Keratinocyte (primary cell): ENCODE results near the gene RRP1.
"Not testable (repeated sequence)": the region's sequence is repeated elsewhere in the genome, so short reads cannot be mapped to it uniquely, and the experiment has no call there.

ENCODE experiments used
- EZH2 ChIP-seq: IDR thresholded peaks from one replicate; pipeline ENCODE4 v1.6.1; 2012; ENCODE audit warnings: inconsistent platforms, mild to moderate bottlenecking, low read length, moderate library complexity
- TF ChIP-seq, protein P1 (sequence below), 3 experiments: IDR thresholded peaks in 1 of 3; conservative IDR thresholded peaks in 1 of 3; optimal IDR thresholded peaks in 1 of 3; 2 replicates in 2 of 3; 3 replicates in 1 of 3; pipeline versions ENCODE3 to v1.5.1; 2011; ENCODE audit warnings: low read length in 3 of 3, mild to moderate bottlenecking in 3 of 3, moderate library complexity in 2 of 3, control low read depth in 1 of 3, inconsistent platforms in 1 of 3; ENCODE audit not compliant: insufficient read depth in 2 of 3; ENCODE audit errors: extremely low read depth in 1 of 3

DNA sequence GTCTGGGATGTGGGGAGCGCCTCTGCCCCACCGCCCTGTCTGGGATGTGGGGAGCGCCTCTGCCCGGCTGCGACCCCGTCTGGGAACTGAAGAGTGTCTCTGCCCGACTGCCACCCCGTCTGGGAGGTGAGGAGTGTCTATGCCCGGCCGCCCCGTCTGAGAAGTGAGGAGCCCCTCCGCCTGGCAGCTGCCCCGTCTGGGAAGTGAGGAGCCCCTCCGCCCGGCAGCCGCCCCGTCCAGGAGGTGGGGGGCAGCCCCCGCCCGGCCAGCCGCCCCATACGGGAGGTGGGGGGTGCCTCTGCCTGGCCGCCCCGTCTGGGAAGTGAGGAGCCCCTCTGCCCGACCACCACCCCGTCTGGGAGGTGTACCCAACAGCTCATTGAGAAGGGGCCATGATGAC, 32.8 kb downstream of the RRP1 start:
- TF ChIP-seq, protein P1, sequence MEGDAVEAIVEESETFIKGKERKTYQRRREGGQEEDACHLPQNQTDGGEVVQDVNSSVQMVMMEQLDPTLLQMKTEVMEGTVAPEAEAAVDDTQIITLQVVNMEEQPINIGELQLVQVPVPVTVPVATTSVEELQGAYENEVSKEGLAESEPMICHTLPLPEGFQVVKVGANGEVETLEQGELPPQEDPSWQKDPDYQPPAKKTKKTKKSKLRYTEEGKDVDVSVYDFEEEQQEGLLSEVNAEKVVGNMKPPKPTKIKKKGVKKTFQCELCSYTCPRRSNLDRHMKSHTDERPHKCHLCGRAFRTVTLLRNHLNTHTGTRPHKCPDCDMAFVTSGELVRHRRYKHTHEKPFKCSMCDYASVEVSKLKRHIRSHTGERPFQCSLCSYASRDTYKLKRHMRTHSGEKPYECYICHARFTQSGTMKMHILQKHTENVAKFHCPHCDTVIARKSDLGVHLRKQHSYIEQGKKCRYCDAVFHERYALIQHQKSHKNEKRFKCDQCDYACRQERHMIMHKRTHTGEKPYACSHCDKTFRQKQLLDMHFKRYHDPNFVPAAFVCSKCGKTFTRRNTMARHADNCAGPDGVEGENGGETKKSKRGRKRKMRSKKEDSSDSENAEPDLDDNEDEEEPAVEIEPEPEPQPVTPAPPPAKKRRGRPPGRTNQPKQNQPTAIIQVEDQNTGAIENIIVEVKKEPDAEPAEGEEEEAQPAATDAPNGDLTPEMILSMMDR (optimal IDR thresholded peaks at IDR 0.05 in 1 of 3, IDR thresholded peaks at IDR 0.05 in 1 of 3, conservative IDR thresholded peaks at IDR 0.05 in 1 of 3; ENCODE audit: extremely low read depth in 1 of 3, insufficient read depth in 2 of 3, low read length in 3 of 3) = not testable (repeated sequence)
- not testable (repeated sequence) for TF ChIP-seq EZH2
